Midbrain (tissue), 1 donor: ENCODE results near the gene WWOX.

Source experiments
- DNase-seq: peaks from one replicate; lab custom pipeline; 2025; lab: John Stamatoyannopoulos, UW

Gene WWOX

GRCh38 chr16:78105517-78105916 is 6.1 kb downstream of the WWOX start:
- no peak for DNase-seq

DNA sequence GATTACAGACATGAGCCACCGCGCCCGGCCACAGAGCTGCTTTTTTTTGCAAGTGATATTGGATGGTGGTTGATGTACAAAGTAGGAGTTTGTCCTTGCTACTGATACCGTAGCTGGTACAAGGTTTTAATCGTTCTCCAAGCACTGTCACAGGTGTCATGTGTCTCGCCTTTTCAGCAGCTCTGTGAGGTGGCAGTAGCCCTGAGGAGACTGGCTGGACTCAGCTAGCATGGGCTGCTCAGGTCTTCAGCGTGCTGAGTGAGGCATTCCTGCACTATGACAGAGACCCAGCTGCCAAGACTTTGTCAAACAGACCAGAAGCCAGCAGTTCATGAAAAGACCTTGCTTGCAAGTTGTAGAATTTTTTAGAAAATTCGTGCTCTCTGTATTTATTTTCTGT is 7.2 kb downstream of the WWOX start:
- no peak for DNase-seq

- no peak for DNase-seq
Observed at GRCh38 chr16:78108451-78108850, 9.0 kb downstream of the WWOX start.

DNA sequence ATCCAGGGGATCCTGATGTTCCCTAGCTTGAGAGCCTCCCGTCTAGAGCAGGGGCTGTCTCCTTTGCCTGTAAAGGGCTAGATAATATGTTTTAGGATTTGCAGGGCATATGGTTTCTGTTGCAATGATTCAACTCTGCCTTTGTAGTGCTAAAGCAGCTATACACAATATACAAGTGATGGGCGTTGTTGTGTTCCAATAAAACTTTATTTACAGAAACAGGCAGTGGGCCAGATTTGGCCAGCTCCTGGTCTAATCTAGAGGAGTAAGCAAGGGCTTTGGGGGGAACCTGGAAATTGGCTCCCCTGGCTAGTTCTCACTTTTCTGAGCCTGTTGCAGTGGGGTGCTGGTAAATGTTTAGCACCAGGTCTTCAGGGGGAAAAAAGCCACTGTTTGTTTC is 13.8 kb downstream of the WWOX start:
- no peak for DNase-seq

DNA sequence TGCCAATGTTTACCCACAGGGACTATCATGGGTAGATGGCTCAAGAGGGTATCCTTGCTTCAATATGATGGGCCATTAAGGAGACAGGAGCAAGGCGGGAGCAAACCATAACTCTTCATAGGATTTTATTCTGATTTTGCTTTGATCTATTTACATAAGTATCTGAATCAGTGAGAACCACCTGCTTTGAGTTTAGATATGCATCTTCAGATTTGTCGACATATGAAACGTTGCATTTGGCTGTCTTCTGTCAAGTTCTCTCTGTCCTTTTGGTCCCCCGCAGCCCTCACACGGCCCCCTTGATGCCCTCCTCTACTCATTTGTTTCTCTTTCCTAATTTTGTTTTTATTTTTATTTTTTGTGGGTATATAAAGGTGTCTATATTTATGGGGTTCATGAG is 16.2 kb downstream of the WWOX start:
- DNase-seq: no peak

DNA sequence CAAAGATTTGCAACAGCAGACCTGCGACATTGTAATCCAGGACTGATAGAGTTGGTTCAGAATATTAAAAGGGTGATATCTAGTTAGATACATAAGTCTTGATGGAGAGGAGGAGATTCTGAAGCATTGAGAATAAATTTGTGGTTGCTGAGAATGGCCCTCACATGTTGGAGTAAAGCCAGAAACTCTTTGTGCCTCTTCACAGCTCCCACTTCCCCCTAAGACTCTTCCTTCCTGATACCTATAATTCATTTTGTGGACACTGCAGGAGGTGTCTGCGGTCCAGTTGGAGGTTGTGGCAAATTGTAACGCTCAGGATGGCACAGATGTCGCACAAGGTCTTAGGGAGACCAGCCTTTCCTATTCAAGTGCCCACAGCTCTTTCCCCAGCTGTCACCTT is 17.5 kb downstream of the WWOX start:
- DNase-seq: no peak

- DNase-seq: no peak
Observed at GRCh38 chr16:78117391-78117790, 17.9 kb downstream of the WWOX start.

DNA sequence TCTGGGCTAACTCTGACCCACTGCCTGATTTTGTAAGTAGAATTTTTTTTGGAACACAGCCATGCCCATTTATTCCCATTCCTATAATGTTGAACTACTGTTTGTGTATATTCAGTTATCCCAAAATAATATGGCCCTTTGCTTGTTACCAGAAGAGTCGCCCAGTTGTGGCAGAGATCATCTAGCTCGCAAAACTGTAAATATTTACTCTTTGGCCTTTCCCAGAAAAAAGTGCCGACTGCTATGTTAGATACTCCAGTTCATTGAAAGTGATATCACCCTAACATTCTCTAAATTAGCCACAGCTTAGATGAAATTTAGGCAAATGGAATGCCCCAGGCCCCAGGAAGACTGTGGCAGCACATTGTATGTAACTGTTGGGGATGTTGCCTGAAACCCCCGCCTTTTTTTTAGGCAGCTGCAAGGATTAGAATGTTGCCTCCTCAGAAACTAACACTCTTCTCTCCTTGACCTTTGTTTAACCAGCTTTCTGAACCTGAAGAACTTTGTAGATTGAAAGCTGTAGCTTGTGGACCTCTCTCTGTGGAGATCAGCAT is 19.1 kb downstream of the WWOX start:
- no peak for DNase-seq

DNA sequence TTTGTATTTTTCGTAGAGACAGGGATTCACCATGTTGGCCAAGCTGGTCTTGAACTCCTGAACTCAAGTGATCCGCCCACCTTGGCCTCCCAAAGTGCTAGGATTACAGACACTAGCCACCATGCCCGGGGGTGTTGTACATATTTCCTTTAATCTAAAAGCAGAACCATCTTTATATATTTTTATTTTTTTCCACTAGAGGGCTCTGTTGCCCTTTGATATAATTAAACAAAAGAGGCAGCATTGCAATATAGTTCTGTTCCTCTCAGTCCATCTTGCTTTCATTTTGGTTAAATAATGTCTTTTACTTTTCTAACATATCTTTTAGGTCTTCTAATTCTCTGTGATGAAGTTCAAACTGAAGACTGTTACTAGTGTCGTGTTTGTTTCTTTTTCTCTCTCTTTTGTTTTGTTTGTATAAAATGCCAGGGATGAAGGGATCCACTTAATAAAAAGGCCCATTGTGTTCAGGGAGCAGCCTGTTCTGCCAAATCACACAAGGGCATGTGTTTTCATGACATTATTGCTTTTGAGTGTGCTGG is 23.4 kb downstream of the WWOX start:
- peak; percentile 92 for DNase-seq

GRCh38 chr16:78125112-78125844 is 25.8 kb downstream of the WWOX start:
- DNase-seq: no peak

DNA sequence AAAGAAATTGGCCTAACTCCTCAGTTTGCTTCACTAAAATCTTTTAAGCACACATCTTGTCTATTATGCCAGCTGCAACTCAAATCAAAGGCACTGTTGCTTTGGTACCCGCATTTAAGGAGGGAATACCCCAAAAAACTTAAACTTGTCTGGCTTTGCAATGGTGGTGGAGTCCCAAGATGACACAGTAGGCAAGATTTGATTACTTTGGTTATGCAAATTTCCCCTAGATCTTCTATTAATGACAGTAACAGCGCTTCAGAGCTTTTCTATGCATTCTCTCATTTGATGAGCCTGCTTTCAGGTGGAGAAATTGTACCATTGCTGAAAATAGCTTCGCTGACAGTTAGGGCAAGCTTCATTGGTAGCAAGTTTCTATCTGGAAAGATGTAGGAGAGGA is 27.2 kb downstream of the WWOX start:
- DNase-seq: no peak

DNA sequence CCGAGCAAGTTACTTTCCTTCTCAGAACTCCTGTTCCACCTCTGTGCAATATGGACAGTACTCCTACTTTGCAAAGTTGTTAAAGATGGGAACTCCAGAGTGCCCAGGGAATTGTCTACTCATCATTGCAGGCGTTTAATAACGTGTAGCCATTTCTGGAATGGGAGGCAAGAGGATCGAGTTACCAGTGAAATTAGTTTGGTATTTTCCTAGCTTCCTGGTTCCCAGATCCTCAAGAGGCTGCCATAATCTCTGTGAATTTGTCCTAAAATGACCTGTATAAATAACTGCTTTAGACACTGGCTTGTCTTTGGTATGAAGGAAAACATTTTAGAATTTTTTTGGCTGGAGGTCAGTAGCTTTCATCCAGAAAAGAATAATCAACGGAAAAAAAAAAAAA is 27.7 kb downstream of the WWOX start:
- no peak for DNase-seq

- no peak for DNase-seq
Observed at GRCh38 chr16:78128913-78129312, 29.5 kb downstream of the WWOX start.

- DNase-seq: no peak
Observed at GRCh38 chr16:78129349-78129748, 29.9 kb downstream of the WWOX start.

DNA sequence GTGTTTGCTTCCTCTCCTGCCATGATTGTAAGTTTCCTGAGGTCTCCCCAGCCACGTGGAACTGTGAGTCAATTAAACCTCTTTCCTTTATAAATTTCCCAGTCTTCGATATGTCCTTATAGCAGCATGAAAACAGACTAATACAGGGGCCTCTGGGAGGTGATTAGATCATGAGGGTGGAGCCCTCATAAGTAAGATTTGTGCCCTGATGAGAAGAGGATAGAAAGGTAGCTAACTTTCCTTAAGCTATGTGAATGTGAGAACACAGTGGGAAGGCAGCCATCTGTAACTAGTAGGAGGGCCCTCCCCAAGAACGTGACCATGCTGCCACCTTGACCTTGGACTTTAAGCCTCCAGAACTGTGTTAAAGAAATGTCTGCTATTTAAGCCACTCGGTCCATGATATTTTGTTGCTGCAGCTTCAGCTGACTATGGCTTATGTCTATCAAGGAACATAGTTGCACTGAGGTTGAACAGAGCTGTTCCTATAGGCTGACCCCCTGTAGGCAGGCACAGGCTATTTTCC is 30.7 kb downstream of the WWOX start:
- DNase-seq: no peak

DNA sequence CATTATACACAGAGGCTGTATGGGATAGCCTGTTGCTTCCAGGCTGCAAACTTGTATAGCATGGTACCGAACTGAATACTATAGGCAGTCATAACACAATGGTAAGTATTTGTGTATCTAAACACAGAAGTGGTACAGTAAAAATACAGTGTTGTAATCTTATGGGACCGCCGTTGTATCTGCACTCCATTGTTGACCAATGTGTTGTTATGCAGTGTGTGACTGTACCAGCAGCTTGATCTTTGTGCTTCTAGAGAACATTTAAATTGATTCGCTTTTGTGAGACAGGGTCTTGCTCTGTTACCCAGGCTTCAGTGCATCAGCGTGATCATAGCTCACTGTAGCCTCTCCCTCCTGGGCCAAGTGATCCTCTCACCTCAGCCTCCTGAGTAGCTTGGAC is 31.5 kb downstream of the WWOX start:
- no peak for DNase-seq

DNA sequence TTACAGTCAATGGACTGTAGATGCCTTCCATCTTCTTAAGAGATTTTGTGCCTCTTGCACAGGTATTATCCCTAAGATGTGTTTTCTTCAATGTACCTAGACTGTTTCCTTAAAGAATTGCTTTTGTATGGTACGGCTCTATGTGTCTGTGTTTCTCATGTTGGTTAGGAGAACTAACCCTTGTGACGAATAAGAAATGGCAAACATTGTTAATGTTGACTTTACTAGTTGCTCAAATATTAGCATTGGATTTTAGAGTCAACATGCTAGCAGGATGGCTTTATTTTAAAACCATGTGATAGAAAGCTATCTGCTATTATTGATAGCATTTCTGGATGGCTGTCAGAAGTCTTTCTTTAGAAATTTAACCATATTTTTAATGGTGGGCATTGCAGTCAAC is 34.5 kb downstream of the WWOX start:
- DNase-seq: no peak

- no peak for DNase-seq
Observed at GRCh38 chr16:78134944-78135619, 35.6 kb downstream of the WWOX start.

DNA sequence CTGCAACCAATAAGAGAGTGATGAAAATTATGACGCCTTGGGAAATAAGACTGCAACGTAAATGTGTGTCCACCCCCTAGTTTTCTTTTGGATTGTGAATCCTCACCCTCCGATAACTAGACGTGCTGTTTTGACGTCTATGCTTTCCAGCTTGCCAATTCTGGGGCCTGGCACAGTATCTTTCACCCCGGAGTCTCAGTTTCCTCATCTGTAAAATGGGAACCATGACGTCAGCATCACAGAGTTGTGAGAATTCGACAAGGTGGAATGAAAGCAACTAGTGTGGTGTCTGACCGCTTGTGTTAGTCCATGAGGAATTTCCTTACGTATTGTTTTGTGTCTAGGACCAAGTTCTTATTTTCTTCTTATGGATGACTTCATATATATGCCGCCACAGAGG is 37.7 kb downstream of the WWOX start:
- DNase-seq: no peak

DNA sequence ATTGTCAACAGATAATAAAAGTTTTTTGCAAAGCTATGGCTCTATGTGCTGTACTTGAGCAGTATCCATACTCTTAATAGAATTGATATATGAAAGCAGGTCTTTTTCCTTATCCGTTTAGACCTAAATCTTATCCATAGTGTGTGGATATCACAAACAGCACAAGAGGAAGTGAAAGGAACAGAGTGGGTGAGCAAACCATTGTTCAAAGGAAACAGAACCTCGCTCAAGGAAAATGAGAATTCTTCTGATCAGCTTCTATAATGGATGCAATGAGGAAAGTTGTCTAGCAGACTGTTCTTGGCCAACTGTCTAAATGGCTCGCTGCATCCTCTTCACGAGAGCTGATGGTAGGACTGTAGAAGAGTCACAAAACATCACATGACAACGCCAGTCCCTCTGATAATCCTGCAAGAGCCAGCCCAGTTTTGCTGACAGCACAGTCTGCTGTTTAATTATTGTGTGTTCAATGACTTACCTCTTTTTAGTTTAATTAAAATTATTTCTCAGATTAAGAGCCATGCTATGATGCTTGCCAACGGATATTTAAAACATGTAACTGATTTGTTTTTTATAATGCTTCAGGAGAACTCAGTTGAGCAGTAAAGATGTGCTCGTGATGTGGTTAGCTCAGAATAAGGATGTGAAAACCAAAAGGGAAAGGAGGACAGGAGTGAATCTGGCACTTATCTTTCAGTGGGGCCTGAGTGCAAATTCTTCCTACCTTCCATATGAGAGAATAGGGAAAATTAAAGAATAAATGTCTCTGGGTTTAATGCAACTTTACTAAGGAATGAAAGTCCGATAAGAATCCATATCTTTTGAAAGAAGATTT is 38.5 kb downstream of the WWOX start:
- no peak for DNase-seq

- DNase-seq: no peak
Observed at GRCh38 chr16:78140818-78141466, 41.5 kb downstream of the WWOX start.

- DNase-seq: no peak
Observed at GRCh38 chr16:78142788-78143187, 43.3 kb downstream of the WWOX start.
